NB4 (cell line): ENCODE data around the gene MDGA2.

Experiments
- CTCF ChIP-seq: IDR thresholded peaks from one replicate; pipeline ENCODE4 v1.5.1; 2012; ENCODE audit warnings: low read depth, low read length
- MAX ChIP-seq: IDR thresholded peaks from 2 replicates; pipeline ENCODE4 v1.6.1; 2011; ENCODE audit warnings: low read depth, low read length
- MYC ChIP-seq: IDR thresholded peaks from 2 replicates; pipeline ENCODE4 v1.6.1; 2011; ENCODE audit warnings: low read depth, low read length
- POLR2A ChIP-seq: IDR thresholded peaks from 2 replicates; pipeline ENCODE4 v1.6.1; 2011; ENCODE audit warnings: mild to moderate bottlenecking; ENCODE audit not compliant: insufficient read length; ENCODE audit errors: extremely low read depth

GRCh38 chr14:47208434-47208833 is 467.0 kb downstream of the MDGA2 start:
- TF ChIP-seq CTCF: no peak
- TF ChIP-seq MAX: no peak
- TF ChIP-seq POLR2A: no peak
- no peak for TF ChIP-seq MYC
